Endothelial cell of umbilical vein (primary cell): Measurements from ENCODE around the gene INPP4B.

Source experiments
- EZH2 ChIP-seq: IDR thresholded peaks from 2 replicates; pipeline ENCODE4 v1.6.1; 2012; ENCODE audit warnings: borderline replicate concordance, low read depth, mild to moderate bottlenecking, moderate library complexity, low read length, inconsistent platforms; ENCODE audit not compliant: severe bottlenecking
- FOS ChIP-seq: IDR thresholded peaks from 2 replicates; pipeline ENCODE4 v1.6.1; 2011; ENCODE audit warnings: mild to moderate bottlenecking, low read length, moderate library complexity, borderline replicate concordance; ENCODE audit not compliant: insufficient read depth
- JUN ChIP-seq: IDR thresholded peaks from 2 replicates; pipeline ENCODE4 v1.6.1; 2011; ENCODE audit warnings: borderline replicate concordance, low read depth; ENCODE audit not compliant: insufficient read length, insufficient read depth
- MYC ChIP-seq: IDR thresholded peaks from one replicate; pipeline ENCODE4 v1.6.1; 2011; ENCODE audit warnings: mild to moderate bottlenecking, low read depth, low read length
- POLR2A ChIP-seq: IDR thresholded peaks from 2 replicates; pipeline ENCODE4 v1.6.1; 2012; ENCODE audit warnings: low read depth, mild to moderate bottlenecking, control low read depth, low read length
- POLR2AphosphoS5 ChIP-seq: IDR thresholded peaks from 2 replicates; pipeline ENCODE4 v1.6.1; 2012; ENCODE audit warnings: low read depth, mild to moderate bottlenecking, control low read depth, low read length, moderate library complexity; ENCODE audit not compliant: insufficient read depth
- TF ChIP-seq, protein P1 (sequence below), 2 donors: IDR thresholded peaks; 1 replicate in 1 of 2; 2 replicates in 1 of 2; pipeline ENCODE4 v1.5.1; 2011; ENCODE audit warnings: low read length in 2 of 2, mild to moderate bottlenecking in 2 of 2, moderate library complexity in 2 of 2, control low read depth in 1 of 2, inconsistent platforms in 1 of 2, low read depth in 1 of 2; ENCODE audit not compliant: insufficient read depth in 1 of 2; ENCODE audit errors: extremely low read depth in 1 of 2
- TF ChIP-seq, protein P2 (sequence below): IDR thresholded peaks from 2 replicates; pipeline ENCODE4 v1.6.1; 2011; ENCODE audit not compliant: insufficient read depth, insufficient read length

DNA sequence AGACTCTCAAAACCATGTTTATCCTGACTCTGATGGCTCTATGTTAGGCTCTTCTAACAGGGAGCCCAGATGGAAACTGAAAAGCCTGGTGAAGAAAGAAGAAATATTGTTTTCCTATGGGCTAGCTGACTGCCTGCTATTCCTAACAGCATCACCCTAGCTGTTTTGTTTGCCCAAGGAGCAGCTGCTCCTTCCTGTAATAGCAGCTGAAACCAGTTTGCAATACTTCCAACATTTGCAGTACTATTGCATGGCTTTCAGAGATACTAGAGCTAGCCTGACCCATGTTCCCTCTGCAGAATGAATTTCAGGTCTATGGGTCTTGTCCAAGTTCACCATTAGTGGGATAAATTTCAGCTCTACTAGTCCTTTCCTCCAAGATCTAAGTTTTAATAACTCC, 495.2 kb downstream of the INPP4B start:
- TF ChIP-seq POLR2A = no peak
- TF ChIP-seq, protein P1, sequence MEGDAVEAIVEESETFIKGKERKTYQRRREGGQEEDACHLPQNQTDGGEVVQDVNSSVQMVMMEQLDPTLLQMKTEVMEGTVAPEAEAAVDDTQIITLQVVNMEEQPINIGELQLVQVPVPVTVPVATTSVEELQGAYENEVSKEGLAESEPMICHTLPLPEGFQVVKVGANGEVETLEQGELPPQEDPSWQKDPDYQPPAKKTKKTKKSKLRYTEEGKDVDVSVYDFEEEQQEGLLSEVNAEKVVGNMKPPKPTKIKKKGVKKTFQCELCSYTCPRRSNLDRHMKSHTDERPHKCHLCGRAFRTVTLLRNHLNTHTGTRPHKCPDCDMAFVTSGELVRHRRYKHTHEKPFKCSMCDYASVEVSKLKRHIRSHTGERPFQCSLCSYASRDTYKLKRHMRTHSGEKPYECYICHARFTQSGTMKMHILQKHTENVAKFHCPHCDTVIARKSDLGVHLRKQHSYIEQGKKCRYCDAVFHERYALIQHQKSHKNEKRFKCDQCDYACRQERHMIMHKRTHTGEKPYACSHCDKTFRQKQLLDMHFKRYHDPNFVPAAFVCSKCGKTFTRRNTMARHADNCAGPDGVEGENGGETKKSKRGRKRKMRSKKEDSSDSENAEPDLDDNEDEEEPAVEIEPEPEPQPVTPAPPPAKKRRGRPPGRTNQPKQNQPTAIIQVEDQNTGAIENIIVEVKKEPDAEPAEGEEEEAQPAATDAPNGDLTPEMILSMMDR (IDR thresholded peaks at IDR 0.05; ENCODE audit: extremely low read depth in 1 of 2, insufficient read depth in 1 of 2, low read depth in 1 of 2, low read length in 2 of 2) = no peak
- no peak for TF ChIP-seq JUN
- TF ChIP-seq, protein P2, sequence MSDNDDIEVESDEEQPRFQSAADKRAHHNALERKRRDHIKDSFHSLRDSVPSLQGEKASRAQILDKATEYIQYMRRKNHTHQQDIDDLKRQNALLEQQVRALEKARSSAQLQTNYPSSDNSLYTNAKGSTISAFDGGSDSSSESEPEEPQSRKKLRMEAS = no peak
- TF ChIP-seq MYC = no peak
- no peak for TF ChIP-seq EZH2
- TF ChIP-seq POLR2AphosphoS5 = no peak
- no peak for TF ChIP-seq FOS
